ENCODE measurements around the gene JAG2.

DNA sequence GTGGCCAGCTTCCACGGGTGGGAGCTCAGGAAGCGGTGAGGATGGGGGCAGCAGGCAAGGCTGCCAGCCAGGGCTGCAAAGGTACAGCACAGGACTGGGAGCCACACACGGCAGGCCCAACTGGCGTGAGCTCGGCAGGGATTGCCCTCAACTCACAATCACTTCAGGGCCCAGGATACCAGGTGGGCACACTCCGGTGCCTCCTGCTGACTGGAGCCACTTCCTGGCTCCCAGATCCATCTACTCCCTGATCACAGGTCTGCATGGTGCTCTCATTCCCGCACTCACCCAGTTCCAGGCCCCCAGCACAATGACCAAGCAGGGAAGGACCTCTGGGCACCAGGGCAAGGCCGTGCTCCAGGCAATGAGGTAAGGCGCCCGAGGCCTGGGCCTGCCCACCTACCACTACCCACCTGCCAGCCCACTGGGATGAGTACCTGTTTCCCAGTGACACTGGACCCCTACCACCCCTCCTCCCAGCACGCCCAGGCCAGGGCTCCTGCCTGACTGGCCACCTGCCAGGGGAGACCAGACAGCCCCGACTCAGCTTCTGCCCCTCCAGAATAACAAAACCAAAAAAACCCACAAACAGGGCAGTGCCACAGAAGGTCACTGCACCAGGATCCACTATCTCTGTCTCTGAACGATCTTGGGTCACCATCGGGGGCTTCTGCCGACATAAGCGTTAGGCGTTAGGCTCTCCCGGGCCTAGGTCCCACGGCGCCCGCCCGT, 1.8 kb downstream of the JAG2 start:
- no peak for TF ChIP-seq SUZ12 (IDR thresholded peaks at IDR 0.05; ENCODE audit: extremely low read depth, insufficient read depth, insufficient read length)
- no peak for TF ChIP-seq ZNF274 (IDR thresholded peaks at IDR 0.05; ENCODE audit: low read depth, low read length)
- no peak for TF ChIP-seq YY1 (IDR thresholded peaks at IDR 0.05; ENCODE audit: insufficient read depth, insufficient read length)
